H1 (cell line): ENCODE data around the gene ZNF521. TPM values are rescaled to one million over a fixed set of nuclear protein-coding genes. Genes with fewer than 3 reads are reported as not detected.

Source experiments
- CBX5 ChIP-seq: fragments of 300-800, 300-1000 bp; sonication (generic); IDR thresholded peaks from 2 replicates; pipeline ENCODE4 v1.7.1; 2016; ENCODE audit warnings: antibody characterized with exemption, low read length, low read depth
- EP300 ChIP-seq, 2 experiments: IDR thresholded peaks; 1 replicate in 1 of 2; 2 replicates in 1 of 2; pipeline ENCODE4 v1.6.1; 2011 to 2012; ENCODE audit warnings: low read depth in 2 of 2, low read length in 2 of 2, mild to moderate bottlenecking in 2 of 2, borderline replicate concordance in 1 of 2, inconsistent platforms in 1 of 2, moderate library complexity in 1 of 2
- HDAC6 ChIP-seq: IDR thresholded peaks from one replicate; pipeline ENCODE4 v1.7.1; 2012; ENCODE audit warnings: low read depth, mild to moderate bottlenecking, inconsistent platforms, low read length, moderate library complexity
- JUND ChIP-seq: IDR thresholded peaks from 2 replicates; pipeline ENCODE4 v1.6.1; 2011; ENCODE audit warnings: mild to moderate bottlenecking, improper control_type of control experiment, low read length
- KDM5A ChIP-seq: fragments of 200-600 bp; IDR thresholded peaks from 2 replicates; pipeline ENCODE4 v1.7.1; 2012; ENCODE audit warnings: mild to moderate bottlenecking, low read length, inconsistent platforms, mixed read lengths
- POLR2AphosphoS5 ChIP-seq: IDR thresholded peaks from 2 replicates; pipeline ENCODE4 v1.6.1; 2011; ENCODE audit warnings: low read depth, low read length
- POU5F1 ChIP-seq: IDR thresholded peaks from 2 replicates; pipeline ENCODE4 v1.6.1; 2011; ENCODE audit warnings: low read depth, mild to moderate bottlenecking, low read length, moderate library complexity
- SIN3A ChIP-seq, 2 experiments: IDR thresholded peaks in 1 of 2; conservative IDR thresholded peaks in 1 of 2; 2 replicates each; pipeline ENCODE4 v1.6.1; 2011 to 2012; ENCODE audit warnings: low read length in 2 of 2, improper control_type of control experiment in 1 of 2, low read depth in 1 of 2, mild to moderate bottlenecking in 1 of 2
- polyA plus RNA-seq, 7 experiments: library from polyadenylated mRNA; depleted of rRNA in 3 of 7; stranded (reverse) in 5 of 7; unstranded in 2 of 7; fragments of >200 nt in 5 of 7; fragments of 200-250 nt in 2 of 7; gene quantifications; 1 replicate in 5 of 7; 2 replicates in 1 of 7; 4 replicates in 1 of 7; pipeline versions ENCODE4 v1.2.1 to v1.2.3, GENCODE V29; 2011 to 2013; ENCODE audit warnings: missing spikeins in 2 of 7, mixed read lengths in 2 of 7
- total RNA-seq: library from RNA; stranded (reverse); fragmentation: NEBNext Ultra II Directional; extraction: Animal tissue kit (Norgen Biotek cat#: 25700); gene quantifications from 2 replicates; pipeline ENCODE4 v1.2.1, GENCODE V29; 2021

Gene ZNF521
- total and polyA plus RNA-seq, 2 of the 8 experiments (the other 6 are each of a cell fraction or from before 2014, with no cell fraction given): 9.5 to 15.8 TPM

DNA sequence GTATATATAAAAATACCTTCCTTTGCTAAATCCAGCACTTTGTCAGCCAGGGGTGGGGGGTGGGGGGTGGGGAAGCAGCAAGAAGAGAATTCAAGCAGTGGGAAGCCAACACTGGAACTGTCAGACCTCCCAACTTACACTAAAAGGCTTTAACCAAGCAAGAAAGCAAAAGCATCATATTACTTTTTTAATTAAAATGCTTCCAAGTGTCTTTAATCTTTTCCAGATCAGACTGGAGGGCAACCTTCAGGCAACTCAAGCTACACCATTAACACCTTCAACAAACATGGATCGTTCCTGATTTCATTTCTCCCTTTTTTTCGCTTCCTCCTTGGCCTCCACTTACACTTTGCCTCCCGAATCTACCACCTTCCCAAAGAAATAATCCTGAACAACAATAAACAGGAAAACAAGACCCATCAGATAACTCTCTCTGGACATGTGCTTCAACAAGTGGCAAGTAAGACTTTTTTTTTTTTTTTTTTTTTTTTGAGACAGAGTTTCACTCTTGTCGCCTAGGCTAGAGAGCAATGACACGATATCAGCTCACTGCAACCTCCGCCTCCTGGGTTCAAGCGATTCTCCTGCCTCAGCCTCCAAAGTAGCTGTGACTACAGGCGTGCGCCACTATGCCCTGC lies 35.5 kb downstream of the ZNF521 start (continued):
- TF ChIP-seq EP300 (IDR thresholded peaks at IDR 0.05; ENCODE audit: borderline replicate concordance in 1 of 2, low read depth in 2 of 2, low read length in 2 of 2) (no peak), KDM5A (no peak), POLR2AphosphoS5 (no peak), HDAC6 (no peak), POU5F1 (no peak), SIN3A (conservative IDR thresholded peaks at IDR 0.05 in 1 of 2, IDR thresholded peaks at IDR 0.05 in 1 of 2; ENCODE audit: low read depth in 1 of 2, low read length in 2 of 2) (no peak), CBX5 (no peak), JUND (no peak)
